Measurements from ENCODE around the gene FAM83G.

The FAM83G gene

DNA sequence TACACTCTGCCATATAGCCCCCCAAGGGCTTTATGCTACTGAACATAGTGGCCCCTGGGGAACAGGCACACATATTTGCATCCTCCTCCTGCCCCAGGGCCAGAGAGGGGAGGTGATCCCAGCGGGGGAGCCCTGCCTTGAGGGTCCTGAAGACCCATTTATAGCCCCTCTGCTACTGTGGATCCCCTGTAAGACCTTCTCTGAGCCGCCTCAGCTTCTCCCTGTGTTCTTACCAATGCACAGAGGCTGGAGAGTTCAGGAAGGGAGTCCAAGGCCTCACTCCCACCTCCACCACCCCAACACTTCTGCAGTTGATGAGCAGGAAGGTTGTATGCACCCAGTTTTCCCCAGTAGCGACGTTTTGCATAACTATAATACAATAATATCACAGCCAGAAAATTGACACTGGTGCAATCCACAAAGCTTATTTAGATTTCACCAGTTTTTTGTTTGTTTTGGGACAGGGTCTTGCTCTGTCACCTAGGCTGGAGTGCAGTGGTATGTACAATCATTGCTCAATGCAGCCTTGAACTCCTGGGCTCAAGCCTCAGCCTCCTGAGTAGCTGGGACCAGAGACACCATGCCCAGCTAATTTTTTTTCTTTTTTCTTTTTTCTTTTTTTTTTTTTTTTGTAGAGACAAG is 1.3 kb upstream of the FAM83G start:
- no peak for DNase-seq (ENCODE audit: low read depth in 2 of 2)

DNA sequence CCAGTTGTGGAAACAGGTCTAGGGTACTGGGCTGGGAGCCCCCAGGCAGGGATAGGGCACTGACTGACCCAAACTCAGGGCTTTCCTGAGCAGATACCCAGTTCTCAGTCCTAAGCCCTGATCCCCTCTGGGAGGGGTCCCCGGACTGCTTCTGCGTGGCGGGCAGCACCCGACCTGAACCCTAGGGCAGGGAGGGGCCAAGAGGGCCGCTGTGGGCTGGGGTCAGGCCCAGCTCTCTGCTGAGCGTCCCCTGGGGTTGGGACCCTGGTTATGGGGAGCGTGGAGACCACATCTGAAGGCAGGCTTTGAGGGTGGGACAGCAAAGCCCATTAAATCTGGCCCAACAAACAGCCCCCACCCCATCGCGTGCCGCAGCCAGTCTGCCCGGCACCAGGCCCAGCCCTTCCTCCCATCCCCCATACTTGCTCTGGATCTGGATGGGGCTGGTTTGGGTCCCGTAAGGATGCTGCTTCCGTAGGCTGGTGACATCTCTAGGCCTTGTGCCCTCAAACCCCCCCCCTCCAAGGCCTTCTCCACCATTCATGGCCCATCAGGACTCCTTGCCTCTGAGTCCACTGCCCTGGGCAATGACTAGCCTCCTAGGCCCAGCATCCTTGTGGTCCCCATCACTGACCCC is 691 bp upstream of the FAM83G start:
- DNase-seq (ENCODE audit: low read depth in 2 of 2): no peak

DNA sequence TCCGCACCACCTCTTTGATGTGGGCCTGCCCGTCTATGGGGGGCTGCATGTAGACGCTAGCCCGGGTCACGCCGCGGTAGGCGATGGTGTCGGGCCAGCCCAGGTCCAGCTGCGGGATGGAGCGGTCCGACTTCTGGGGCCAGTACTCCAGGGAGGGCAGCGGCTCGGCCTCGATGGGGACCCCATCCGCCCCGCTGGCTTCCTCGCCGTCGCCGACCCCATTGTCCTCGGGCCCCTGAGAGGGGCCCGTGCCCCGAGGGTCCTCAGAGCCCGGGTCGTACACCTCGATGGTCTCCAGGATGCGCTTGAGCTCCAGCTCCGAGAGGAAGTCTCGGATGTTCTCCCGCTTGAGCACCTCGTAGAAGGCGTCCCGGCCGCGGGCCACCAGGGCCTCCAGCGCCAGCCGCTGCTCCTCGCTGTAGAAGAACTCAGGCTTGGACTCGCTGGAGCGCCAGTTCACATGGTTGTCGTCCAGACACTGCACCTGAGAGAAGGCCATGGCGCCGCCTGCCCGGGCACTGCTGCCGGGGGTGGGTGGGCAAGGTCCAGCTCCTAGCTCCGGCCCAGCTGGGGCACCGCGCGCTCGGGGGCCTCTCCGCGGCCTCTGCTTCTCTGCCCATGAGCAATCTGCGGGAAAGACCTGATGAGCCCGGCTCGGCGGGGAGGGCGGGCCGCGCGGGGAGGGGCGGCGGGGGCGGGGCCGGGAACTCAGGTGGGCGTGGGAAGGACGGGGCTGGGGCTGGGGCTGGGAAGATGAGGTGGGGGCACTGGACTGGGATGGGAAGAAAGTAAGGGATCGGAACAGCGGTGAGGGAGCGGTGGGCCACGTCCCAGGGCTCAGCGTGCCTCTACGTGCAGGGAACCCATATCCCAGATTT is 782 bp downstream of the FAM83G start:
- peak; percentile 29 to 47 for DNase-seq (ENCODE audit: low read depth in 2 of 2)

DNA sequence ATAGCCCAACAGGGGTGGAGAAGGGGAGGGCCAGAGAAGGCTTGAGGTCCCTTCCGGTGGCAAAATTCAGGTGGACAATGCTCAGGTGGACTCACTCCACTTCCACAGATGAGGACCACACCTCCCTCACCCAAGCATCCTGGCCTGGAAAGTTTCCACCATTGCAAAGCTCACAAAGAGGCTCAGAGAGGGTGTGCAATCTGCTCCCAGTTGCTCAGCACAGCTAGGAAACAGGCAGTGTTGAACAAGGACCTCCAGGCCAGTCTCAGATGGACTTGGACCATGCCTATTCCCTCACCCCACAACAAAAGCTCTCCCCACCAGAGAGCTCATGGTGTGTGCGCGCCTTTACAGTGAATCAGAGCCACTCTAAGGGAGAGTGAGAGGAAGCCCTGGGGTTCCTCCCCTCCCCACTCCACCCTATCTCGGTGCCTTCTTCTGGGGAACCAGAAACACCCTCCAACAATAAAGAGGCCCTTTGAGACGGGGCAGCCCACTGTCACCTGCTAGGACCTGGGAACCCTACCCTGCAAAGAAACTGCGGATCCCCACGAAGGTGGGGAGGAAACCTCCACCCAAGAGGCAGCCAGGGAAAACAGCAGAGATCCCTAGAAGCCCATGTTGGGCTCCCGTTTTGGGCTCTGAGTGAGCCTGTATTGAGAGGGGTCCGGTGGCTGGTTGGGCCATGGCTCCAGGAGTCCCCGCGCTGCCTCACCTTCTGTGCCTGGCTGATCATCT is 1.6 kb downstream of the FAM83G start:
- DNase-seq (ENCODE audit: low read depth in 2 of 2): no peak

DNA sequence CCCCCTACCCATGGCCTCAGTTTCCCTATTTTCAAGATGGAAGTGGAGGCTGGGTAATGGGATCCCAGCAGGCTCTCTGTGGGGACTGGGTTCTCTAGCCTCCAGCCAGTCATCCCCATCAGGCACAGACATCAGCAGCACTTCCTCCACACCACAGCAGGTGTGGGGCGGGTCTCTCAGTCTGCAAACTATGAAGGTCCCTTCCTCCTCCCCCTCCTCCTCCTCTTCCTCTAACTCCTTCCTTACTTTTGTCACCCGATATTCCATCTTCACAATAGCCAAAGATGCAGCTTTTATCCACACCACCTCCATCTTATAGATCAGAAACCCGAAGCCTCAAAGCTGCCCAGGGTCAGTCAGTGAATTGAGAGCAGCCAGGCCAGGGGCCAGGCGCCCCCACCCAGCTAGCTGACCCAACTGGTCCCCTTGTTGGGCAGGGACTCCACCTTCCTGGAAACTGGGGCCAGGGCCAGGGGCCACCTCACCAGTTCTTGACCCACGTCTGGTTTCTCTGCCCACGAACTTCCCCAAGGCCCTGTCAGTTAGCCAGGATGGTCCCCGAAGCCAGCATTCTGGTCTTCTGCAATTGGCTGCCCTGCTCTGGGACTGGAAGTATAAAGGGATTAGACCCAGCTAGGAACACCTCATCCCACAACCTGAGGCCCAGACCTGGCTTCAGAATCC is 2.5 kb downstream of the FAM83G start:
- DNase-seq (ENCODE audit: low read depth in 2 of 2): no peak

DNA sequence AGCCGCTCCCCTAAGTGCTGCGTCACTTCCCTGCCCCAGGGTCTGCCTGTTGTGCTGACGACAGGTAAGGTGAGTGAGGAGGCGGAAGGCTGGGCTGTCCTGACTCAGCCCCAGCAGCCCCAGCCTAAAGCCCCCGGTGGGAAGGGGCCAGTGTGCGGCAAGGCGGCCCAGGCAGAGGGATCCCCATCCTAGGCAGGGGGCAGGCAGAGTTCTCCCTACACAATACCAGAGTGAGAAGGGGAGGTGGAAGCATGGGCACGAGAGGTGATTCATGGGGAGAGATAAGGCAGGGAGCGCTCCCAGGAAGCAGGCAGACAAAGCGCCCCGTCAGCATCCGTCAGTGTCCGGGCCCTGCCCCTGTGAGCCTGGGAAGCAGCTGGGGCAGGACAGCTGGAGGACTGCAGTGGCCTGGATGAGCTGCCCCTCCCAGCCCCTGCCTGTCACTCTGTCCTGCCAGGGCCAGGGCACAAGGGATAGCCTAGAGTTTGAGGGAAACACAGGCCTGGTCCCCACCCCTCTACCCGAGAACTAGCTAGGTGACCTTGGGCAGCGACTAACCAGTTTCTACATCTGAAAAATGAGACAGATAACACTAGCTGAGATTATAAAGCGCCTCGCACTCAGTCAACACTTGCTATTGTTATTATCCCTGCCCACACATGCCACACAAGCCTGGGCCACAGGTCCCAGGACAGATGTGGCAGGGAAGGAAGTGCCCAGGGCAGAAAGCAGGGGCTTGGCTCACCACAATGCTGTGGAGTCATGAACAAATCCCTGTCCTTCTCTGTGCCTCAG is 3.8 kb downstream of the FAM83G start:
- DNase-seq (ENCODE audit: low read depth in 2 of 2): no peak

DNA sequence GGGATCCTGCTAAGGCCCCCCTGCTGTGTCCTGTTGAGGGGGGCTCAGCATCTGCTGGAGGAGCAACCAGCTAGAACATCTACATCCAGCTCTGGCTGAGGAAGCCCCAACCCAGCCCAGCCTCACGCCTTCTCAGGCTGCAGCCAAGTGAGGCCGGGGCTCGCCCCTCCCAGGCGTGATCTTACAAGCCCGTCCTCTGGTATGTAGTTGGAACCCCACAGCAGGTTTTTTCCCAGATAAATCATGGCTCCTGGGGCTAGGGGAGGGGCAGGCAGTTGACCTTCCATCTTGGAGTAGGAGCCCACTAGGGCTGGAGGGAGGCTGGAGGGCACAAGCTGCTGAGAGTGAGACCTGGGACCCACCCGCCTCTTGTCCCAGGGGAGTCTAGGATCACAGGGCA is 4.7 kb downstream of the FAM83G start:
- DNase-seq (ENCODE audit: low read depth in 2 of 2): no peak

DNA sequence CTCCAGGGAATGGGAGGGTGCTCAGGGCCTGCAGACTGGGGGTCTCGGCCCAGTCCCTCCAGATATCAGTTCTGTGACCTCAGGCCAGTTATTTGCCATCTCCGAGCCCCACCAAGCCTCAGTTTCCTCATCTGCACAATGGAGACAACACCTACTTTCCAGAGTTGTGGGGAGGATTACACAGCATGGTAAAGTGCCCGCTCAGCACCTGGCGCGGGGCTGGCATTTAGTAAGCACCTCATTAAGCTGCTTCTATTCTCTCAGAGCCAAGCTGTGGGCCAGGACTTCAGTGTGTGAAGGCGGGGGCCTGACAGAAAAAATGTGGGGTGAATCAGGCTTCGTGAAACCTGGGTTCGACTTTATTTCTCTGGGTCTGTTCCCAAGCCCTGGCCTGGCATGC is 5.2 kb downstream of the FAM83G start:
- DNase-seq (ENCODE audit: low read depth in 2 of 2): no peak

DNA sequence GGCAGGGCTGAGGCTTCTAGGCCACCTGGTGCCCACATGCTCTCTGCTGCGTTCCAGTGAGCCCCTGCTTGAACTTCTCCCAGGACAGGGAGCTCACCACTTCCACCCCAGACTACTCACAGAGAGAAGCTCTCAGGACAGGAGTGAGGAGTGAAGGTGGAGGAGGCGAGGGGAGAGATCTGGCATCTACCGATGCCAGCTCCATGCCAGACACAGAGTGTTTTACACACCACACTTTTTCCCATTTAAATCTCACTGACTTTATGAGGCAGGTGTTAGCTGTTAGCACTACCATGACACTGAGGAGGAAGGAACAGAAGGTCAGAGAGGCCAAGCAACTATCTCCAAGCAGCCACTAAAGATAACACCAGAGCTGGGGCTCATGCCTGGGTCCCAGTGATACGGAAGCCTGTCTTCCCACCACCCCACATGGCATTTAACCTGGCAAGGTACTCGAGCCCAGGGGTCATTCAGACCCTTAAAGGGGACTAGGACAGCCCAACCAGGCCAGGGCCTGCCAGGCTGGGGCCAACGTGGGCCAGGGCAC is 6.8 kb downstream of the FAM83G start:
- DNase-seq (ENCODE audit: low read depth in 2 of 2): no peak

DNA sequence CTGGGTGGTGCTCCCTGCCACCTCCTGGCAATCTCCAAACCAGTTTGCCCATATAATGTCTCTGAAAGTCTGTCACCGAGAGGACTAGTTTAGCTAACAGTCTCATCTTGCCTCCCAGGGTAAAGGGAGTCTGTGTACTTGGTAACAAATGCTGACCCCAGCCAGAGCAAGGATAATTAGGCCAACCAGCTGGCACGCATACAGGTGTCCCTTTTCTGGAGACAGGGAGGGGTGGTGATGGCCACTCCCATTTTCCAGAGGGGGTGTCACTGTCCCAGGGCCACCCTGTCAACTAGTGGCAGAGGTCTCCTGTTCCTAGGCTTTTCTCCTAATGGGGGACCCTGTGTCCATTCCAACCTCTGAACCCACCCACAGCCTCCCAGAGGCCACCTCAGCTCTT is 8.1 kb downstream of the FAM83G start:
- DNase-seq (ENCODE audit: low read depth in 2 of 2): no peak

DNA sequence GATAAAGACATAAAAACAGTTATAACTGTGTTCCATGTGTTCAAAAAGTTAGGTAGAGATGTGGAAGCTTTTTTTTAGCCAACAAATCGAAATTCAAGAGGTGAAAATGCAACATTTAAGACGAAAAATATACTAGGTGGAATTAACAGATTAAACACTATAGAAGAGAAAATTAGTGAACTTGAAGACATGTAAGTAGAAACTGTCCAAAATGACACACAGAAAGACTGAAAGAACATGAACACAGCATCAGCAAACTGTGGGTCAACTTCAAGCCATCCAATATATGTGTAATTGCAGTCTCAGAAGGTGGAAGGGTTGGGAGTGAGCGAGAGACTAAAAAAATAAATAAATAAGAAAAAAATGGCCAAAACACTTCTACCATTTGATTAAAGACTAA is 9.3 kb downstream of the FAM83G start:
- DNase-seq (ENCODE audit: low read depth in 2 of 2): no peak

DNA sequence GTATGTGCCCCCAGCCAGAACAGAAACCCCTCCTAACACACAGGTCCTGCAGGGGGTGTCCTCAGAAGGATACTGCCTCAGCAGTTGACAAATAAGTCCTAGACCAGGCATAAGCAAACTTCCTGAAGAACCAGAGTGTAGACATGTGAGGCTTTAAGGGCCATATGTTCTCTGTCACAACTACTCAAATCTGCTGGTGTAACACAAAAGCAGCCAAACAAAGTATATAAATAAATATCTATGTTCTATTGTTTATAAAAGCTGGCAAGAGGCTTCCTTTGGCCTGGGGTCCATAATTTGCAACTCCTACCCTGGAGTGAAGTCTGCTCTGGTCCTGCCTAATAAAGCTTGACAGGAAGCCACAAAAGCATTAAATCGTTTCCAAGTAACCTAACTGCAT is 9.9 kb downstream of the FAM83G start:
- DNase-seq (ENCODE audit: low read depth in 2 of 2): no peak

DNA sequence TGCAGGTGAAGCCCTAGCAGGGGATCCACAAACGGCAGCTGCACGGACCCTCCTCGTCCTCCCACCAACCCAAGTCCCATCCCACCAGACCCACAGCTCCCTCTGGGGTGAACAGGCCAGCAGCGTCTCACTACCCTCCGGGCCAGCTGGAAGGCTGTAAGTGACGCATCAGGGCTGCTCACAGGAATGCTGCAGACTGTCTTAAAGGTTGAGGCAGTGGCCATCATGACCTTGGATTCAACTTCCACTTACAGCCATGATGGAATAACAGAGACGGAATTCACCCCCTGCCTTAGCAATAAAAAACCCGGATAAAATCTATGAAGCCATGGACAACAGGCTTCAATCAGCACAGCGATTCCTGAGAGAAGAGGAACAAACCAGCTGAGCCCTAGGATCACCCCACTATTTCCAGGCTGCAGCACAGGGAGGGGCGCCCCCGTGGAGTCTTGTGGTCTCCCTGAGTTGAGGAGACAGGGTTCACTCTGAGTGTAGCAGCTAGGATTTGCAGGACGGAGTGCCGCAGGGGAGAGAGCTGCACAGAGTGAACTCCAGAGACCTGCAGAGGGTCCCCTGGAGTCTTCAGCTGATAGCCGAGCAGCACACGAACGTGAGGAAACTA is 10.5 kb downstream of the FAM83G start:
- DNase-seq (ENCODE audit: low read depth in 2 of 2): no peak

DNA sequence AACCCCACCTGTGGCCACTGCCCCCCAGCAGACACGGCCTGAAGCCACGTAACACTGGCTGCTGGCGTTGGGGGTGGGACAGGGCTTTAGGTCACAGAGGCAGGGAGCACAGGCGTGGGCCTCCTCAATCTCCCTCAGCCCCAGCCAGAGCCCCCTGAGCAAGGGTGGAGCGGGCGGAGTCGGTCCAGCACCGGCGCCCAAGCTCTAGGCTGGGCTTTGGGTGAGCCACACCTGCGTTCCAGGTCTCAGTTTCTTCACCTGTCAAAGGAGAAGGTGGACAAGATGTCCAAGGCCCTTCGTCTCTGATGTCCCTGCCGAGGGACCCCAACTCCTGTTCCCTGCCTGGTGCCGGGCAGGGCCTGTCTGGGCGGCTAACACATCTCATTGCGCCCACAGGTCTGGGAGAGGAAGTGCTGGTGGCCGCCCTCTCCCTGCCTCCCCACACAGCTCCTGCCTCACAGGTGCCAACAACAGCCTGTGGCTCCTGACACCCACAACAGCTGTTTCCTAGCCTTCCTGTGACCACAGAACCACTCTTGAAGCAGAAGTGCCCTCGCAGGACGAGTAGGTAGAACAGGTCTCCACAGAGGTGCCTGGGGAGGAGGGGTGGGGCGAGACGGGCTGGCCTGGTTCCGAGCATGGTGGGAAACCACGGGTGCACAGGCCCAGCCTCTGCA is 12.0 kb downstream of the FAM83G start:
- no peak for DNase-seq (ENCODE audit: low read depth in 2 of 2)

DNA sequence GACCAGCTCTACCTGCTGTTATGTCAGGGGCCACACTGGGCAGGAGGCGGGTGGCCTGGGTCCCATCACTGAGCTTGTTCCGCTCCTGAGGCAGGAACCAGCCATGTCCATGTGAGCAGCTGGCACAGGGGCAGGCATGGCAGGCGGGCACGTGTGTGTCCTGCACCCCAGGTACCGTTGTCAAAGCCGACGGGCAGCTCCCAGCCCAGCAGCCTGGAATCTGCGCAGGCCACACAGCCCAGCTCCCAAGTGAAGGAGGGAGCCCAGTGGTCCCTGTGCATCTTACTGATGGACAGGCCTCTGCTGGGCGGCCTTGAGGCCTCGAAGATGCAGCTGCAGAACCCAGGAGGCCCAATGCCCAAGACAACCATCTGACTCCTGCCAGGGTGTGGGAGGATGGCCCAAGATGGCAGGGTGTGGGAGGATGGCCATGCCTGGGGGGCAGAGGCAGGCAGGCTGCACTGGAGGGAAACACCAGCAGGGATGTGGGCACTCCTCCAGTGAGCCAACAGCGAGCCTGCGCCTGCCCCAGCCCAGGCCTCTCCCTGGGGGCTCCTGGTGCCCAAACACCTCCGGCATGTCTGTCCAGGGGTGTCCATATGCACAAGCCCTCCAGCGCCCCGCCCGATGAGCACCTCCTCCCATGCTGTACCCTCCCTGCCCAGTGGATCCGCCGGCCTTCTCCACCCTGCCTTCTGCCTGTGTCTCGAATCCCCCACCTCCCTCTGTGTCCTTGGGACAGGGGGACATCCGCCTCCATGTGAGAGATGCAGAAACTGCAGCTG is 12.8 kb downstream of the FAM83G start:
- no peak for DNase-seq (ENCODE audit: low read depth in 2 of 2)

DNA sequence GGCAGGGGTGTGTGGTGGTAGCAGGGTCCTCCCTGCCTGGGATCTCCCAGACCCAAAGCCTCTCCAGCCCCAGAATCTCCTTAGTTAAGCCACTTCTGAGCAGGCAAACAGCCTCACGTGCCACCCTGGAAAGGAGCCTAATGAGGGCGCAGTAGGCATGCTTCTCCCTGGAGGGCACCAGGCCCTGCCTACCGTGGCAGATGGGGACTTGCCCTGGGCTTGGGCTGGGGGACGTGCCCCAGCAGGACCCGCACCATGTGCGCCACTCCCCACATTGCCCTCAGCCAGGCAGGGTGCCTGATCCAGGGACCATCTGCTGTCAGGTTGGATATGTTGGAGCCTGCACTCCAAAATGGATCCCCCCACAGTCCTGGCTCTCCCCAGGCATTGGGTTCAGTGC is 14.2 kb downstream of the FAM83G start:
- no peak for DNase-seq (ENCODE audit: low read depth in 2 of 2)

DNA sequence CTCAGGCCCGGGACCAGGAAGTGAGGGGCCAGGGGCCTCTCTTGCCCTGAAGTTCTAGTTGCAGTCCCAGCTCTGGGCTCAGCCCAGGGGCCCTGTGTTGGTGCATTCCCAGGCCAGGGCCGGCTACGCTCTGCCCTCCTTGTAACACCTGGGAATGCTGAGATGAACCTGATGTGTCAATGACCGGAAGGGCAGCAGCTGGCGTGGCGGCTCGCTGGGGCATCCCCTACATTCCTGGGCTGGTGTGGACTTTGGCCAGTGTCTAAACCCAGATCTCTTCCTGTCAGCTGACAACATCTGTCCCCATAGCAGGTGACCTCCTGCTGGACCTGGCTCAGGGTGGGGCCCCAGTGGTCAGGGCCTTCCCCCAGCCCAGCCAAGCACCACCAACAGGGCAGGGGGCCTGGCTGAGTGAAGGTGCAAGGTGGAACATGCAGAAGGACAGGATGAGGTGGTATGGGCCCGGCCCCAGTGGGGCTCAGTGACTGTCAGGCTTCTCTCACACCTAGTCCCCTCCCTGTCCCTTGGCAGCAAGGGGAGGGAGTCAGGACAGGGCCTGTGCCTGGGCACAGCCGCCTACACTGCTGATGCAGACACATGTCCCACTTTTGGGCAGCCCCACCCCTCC is 15.9 kb downstream of the FAM83G start:
- no peak for DNase-seq (ENCODE audit: low read depth in 2 of 2)

DNA sequence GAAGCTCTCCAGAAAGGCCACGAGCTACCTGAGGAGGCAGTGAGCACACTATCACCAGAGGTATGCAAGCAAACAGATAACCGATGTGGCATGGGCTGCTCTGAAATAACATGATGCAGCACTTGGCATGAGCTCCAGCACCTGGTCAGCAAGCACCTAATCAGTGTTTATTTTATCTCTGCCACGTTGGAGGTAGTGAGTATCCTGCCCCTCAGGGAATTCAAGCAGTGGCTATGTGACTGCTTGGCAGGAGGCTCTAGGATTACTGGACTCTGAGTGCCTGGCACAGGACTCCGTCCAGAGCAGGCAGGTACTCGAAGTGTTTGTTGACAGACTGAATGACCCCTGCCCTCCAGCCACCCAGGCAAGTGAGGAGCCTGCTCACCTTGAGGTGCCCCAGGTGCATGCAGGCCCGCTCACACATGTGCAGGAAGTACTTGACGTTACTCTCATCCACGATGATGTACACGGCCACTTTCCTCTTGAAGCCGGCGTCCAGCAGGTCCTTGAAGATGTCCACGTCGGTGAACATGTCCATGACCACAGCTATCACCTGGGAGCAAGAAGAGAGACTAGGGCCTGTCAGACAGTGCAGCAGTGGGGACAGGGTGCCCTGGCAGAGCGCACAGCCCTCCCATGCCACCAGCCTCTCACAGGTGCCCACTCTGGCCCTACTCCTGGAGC is 16.6 kb downstream of the FAM83G start:
- no peak for DNase-seq (ENCODE audit: low read depth in 2 of 2)

Measured in stimulated activated CD8-positive, alpha-beta memory T cell treated with anti-CD3 and anti-CD28 coated beads, Interleukin-7, amount 100 ng/mL, for 4 hours (primary cell).